ENCODE data around the gene ALDH7A1. TPM values are rescaled to one million over a fixed set of nuclear protein-coding genes. Genes with fewer than 3 reads are reported as not detected.

Gene ALDH7A1
- total RNA-seq, 6 experiments from 2014 or later, result 81.1 to 99.9 (median 90.6) TPM

- TF ChIP-seq CTCF (IDR thresholded peaks at IDR 0.05), result no peak
- H3K4me1 Mint-ChIP-seq (ENCODE audit: low read depth), result no peaks in the 10 kb centered on the region
- no peak for DNase-seq
- H3K4me3 Mint-ChIP-seq, result no peak overlapping the region
- H3K27me3 Mint-ChIP-seq (ENCODE audit: insufficient read depth), result no peaks in the 10 kb centered on the region
- H3K36me3 Mint-ChIP-seq (ENCODE audit: low read depth), result peaks cover 26% of the 10 kb centered on the region
- H3K9me3 Mint-ChIP-seq, result no peaks in the 10 kb centered on the region
- no peak overlapping the region for H3K27ac Mint-ChIP-seq
Observed at GRCh38 chr5:126579716-126580115, 15.3 kb downstream of the ALDH7A1 start.

- Mint-ChIP-seq H3K36me3 (ENCODE audit: low read depth) (peaks cover 14% of the 10 kb centered on the region; the same call in 1 of the 2 replicates), H3K4me3 (no peak overlapping the region), H3K4me1 (ENCODE audit: low read depth) (no peaks in the 10 kb centered on the region), H3K9me3 (no peaks in the 10 kb centered on the region), H3K27ac (no peak overlapping the region), H3K27me3 (ENCODE audit: insufficient read depth) (peaks cover 5% of the 10 kb centered on the region; the same call in 1 of the 2 replicates)
- TF ChIP-seq CTCF (IDR thresholded peaks at IDR 0.05), result no peak
- DNase-seq, result no peak
Observed at GRCh38 chr5:126577415-126577814, 17.6 kb downstream of the ALDH7A1 start.

GRCh38 chr5:126576974-126577373 lies 18.0 kb downstream of the ALDH7A1 start:
- DNase-seq, result no peak
- H3K27ac Mint-ChIP-seq, result no peak overlapping the region
- peaks cover 5% of the 10 kb centered on the region; the same call in 1 of the 2 replicates for H3K27me3 Mint-ChIP-seq (ENCODE audit: insufficient read depth)
- no peak overlapping the region for H3K4me3 Mint-ChIP-seq
- peaks cover 14% of the 10 kb centered on the region; the same call in 1 of the 2 replicates for H3K36me3 Mint-ChIP-seq (ENCODE audit: low read depth)
- no peak for TF ChIP-seq CTCF (IDR thresholded peaks at IDR 0.05)
- H3K9me3 Mint-ChIP-seq, result no peaks in the 10 kb centered on the region
- no peaks in the 10 kb centered on the region for H3K4me1 Mint-ChIP-seq (ENCODE audit: low read depth)

GRCh38 chr5:126575644-126576043 lies 19.4 kb downstream of the ALDH7A1 start:
- Mint-ChIP-seq H3K27ac (no peak overlapping the region), H3K36me3 (ENCODE audit: low read depth) (peaks cover 14% of the 10 kb centered on the region; the same call in 1 of the 2 replicates)

GRCh38 chr5:126568206-126568755 lies 26.7 kb downstream of the ALDH7A1 start:
- Mint-ChIP-seq H3K4me3 (no peak overlapping the region), H3K36me3 (ENCODE audit: low read depth) (peaks cover 27% of the 10 kb centered on the region), H3K4me1 (ENCODE audit: low read depth) (no peaks in the 10 kb centered on the region), H3K27me3 (ENCODE audit: insufficient read depth) (no peaks in the 10 kb centered on the region), H3K27ac (no peak overlapping the region), H3K9me3 (no peaks in the 10 kb centered on the region)
- TF ChIP-seq CTCF (IDR thresholded peaks at IDR 0.05), result no peak
- no peak for DNase-seq

More at GRCh38 chr5:126575644-126576043, 19.4 kb downstream of the ALDH7A1 start:
- DNase-seq, result no peak
- TF ChIP-seq CTCF (IDR thresholded peaks at IDR 0.05), result no peak
- Mint-ChIP-seq H3K4me3 (no peak overlapping the region), H3K27me3 (ENCODE audit: insufficient read depth) (peaks cover 5% of the 10 kb centered on the region; the same call in 1 of the 2 replicates), H3K9me3 (no peaks in the 10 kb centered on the region), H3K4me1 (ENCODE audit: low read depth) (no peaks in the 10 kb centered on the region)

All from HFFc6 (cell line).